IMR-90 (cell line): ENCODE results near the gene PLXNB3. TPM values are rescaled to one million over a fixed set of nuclear protein-coding genes. Genes with fewer than 3 reads are reported as not detected.

ENCODE experiments used
- ATAC-seq: fragments of 200-7000 bp; cut with Tn5 transposase; 2 replicates; pipeline ENCODE4 v1.9.1; 2020; ENCODE audit warnings: low read depth, mild to moderate bottlenecking, moderate library complexity
- BruUV-seq: library from RNA; stranded (reverse); fragments of 400-500 nt; replicated peaks from 2 replicates; lab custom pipeline; 2021; lab: Mats Ljungman, UMichigan
- CTCF ChIA-PET: fragments of 300-600 bp; formaldehyde crosslinking; extraction: SDS; loops from one replicate; lab custom pipeline; 2021; ENCODE audit warnings: antibody characterized with exemption; lab: Yijun Ruan, JAX
- POLR2A ChIA-PET: fragments of 300-600 bp; sonication (Branson Sonifier 250); formaldehyde crosslinking; loops from one replicate; lab custom pipeline; 2022; ENCODE audit warnings: antibody characterized with exemption; ENCODE audit not compliant: unreplicated experiment; lab: Charles Lee
- DNase-seq: peaks from one replicate; pipeline ENCODE4 v3.0.0; 2013
- H2AFZ ChIP-seq: replicated peaks from 2 replicates; pipeline ENCODE3; 2013; ENCODE audit warnings: low read length, mild to moderate bottlenecking; ENCODE audit not compliant: poor library complexity
- H2AK5ac ChIP-seq: 2 replicates; pipeline ENCODE4 v1.6.1; 2013; ENCODE audit warnings: low read depth, low read length, inconsistent platforms
- H2AK9ac ChIP-seq: replicated peaks from 2 replicates; pipeline ENCODE3; 2013; ENCODE audit warnings: mild to moderate bottlenecking, low read depth, low read length, moderate library complexity; ENCODE audit not compliant: poor library complexity
- H2BK120ac ChIP-seq: 2 replicates; pipeline ENCODE4 v1.6.1; 2013; ENCODE audit warnings: low read depth, low read length, inconsistent platforms
- H2BK15ac ChIP-seq: 3 replicates; pipeline ENCODE4 v1.6.1; 2013; ENCODE audit warnings: low read depth, low read length, inconsistent platforms
- H2BK20ac ChIP-seq: 2 replicates; pipeline ENCODE4 v1.6.1; 2013; ENCODE audit warnings: low read depth, mild to moderate bottlenecking, inconsistent platforms, low read length, moderate library complexity
- H2BK5ac ChIP-seq: 2 replicates; pipeline ENCODE4 v1.6.1; 2013; ENCODE audit warnings: mild to moderate bottlenecking, low read depth, low read length, inconsistent platforms; ENCODE audit not compliant: poor library complexity, severe bottlenecking
- H3K14ac ChIP-seq: replicated peaks from 2 replicates; pipeline ENCODE4 v1.6.1; 2013; ENCODE audit warnings: low read depth, low read length, inconsistent platforms
- H3K18ac ChIP-seq: 2 replicates; pipeline ENCODE4 v1.6.1; 2013; ENCODE audit warnings: low read depth, low read length, control low read depth
- H3K23ac ChIP-seq: 2 replicates; pipeline ENCODE4 v1.6.1; 2013; ENCODE audit warnings: low read depth, low read length, inconsistent platforms
- H3K27ac ChIP-seq: 2 replicates; pipeline ENCODE4 v1.5.1; 2013; ENCODE audit warnings: mild to moderate bottlenecking, control low read depth, low read length; ENCODE audit not compliant: insufficient read depth
- H3K27me3 ChIP-seq: 2 replicates; pipeline ENCODE4 v1.6.1; 2013; ENCODE audit warnings: low read length; ENCODE audit not compliant: control insufficient read depth, insufficient read depth
- H3K36me3 ChIP-seq: 2 replicates; pipeline ENCODE4 v1.6.1; 2013; ENCODE audit warnings: low read length, mixed read lengths; ENCODE audit not compliant: control insufficient read depth, insufficient read depth
- H3K4ac ChIP-seq: 2 replicates; pipeline ENCODE4 v1.6.1; 2013; ENCODE audit warnings: low read depth, low read length, inconsistent platforms
- H3K4me1 ChIP-seq: 2 replicates; pipeline ENCODE4 v1.6.1; 2013; ENCODE audit warnings: low read length, mixed read lengths; ENCODE audit not compliant: control insufficient read depth, insufficient read depth
- H3K4me2 ChIP-seq: 2 replicates; pipeline ENCODE4 v1.6.1; 2013; ENCODE audit warnings: low read depth, mild to moderate bottlenecking, control low read depth, low read length, moderate library complexity
- H3K4me3 ChIP-seq: 2 replicates; pipeline ENCODE4 v1.5.1; 2013; ENCODE audit warnings: low read depth, mild to moderate bottlenecking, control low read depth, low read length, moderate library complexity; ENCODE audit not compliant: insufficient read depth
- H3K56ac ChIP-seq: 2 replicates; pipeline ENCODE4 v1.6.1; 2013; ENCODE audit warnings: low read length, inconsistent platforms; ENCODE audit not compliant: insufficient read depth; ENCODE audit errors: extremely low read depth
- H3K79me1 ChIP-seq, 2 experiments: 2 replicates each; pipeline ENCODE4 v1.6.1; 2013; ENCODE audit warnings: low read length in 2 of 2, inconsistent platforms in 1 of 2, low read depth in 1 of 2
- H3K9ac ChIP-seq: 2 replicates; pipeline ENCODE4 v1.6.1; 2013; ENCODE audit warnings: low read depth, low read length, control low read depth
- H3K9me1 ChIP-seq: 2 replicates; pipeline ENCODE4 v1.6.1; 2013; ENCODE audit warnings: low read length, inconsistent platforms; ENCODE audit not compliant: insufficient read depth
- H3K9me3 ChIP-seq: 2 replicates; pipeline ENCODE4 v1.6.1; 2013; ENCODE audit warnings: low read length; ENCODE audit not compliant: control insufficient read depth, insufficient read depth
- H4K20me1 ChIP-seq: 2 replicates; pipeline ENCODE4 v1.6.1; 2013; ENCODE audit warnings: low read length, inconsistent platforms; ENCODE audit not compliant: insufficient read depth
- H4K5ac ChIP-seq: 2 replicates; pipeline ENCODE4 v1.6.1; 2013; ENCODE audit warnings: mild to moderate bottlenecking, low read depth, low read length, control low read depth
- H4K8ac ChIP-seq, 2 experiments: 2 replicates each; pipeline ENCODE4 v1.6.1; 2013; ENCODE audit warnings: low read depth in 2 of 2, low read length in 2 of 2, control low read depth in 1 of 2, inconsistent platforms in 1 of 2
- H4K91ac ChIP-seq: 2 replicates; pipeline ENCODE4 v1.6.1; 2013; ENCODE audit warnings: low read depth, low read length, inconsistent platforms; ENCODE audit not compliant: insufficient read depth
- BHLHE40 ChIP-seq: fragments of 150-350 bp; IDR thresholded peaks from 2 replicates; pipeline ENCODE4 v1.6.1; 2016; ENCODE audit warnings: mild to moderate bottlenecking, low read depth, low read length
- CHD1 ChIP-seq: IDR thresholded peaks from 2 replicates; pipeline ENCODE4 v1.6.1; 2012; ENCODE audit warnings: low read depth, low read length, improper control_type of control experiment
- FOS ChIP-seq: fragments of 150-350 bp; IDR thresholded peaks from 2 replicates; pipeline ENCODE4 v1.6.1; 2016; ENCODE audit warnings: low read depth, low read length
- MXI1 ChIP-seq: IDR thresholded peaks from 2 replicates; pipeline ENCODE4 v1.6.1; 2012; ENCODE audit warnings: low read depth, mild to moderate bottlenecking, low read length, moderate library complexity, borderline replicate concordance
- POLR2A ChIP-seq: IDR thresholded peaks from 2 replicates; pipeline ENCODE4 v1.6.1; 2012; ENCODE audit warnings: mild to moderate bottlenecking, low read depth, low read length
- RAD21 ChIP-seq: IDR thresholded peaks from 2 replicates; pipeline ENCODE4 v1.6.1; 2012; ENCODE audit warnings: low read length, improper control_type of control experiment
- RCOR1 ChIP-seq: IDR thresholded peaks from 2 replicates; pipeline ENCODE4 v1.6.1; 2012; ENCODE audit warnings: mild to moderate bottlenecking, low read length, improper control_type of control experiment; ENCODE audit not compliant: insufficient replicate concordance
- WGBS, 2 experiments: methylation state at CpG; one replicate each; pipeline versions ENCODE4 v1.1.5 to v1.1.7; 2013; ENCODE audit warnings: missing lambda C conversion rate in 2 of 2; ENCODE audit not compliant: insufficient read length in 1 of 2; ENCODE audit errors: extremely low coverage in 2 of 2; 5-methylcytosine and 5-hydroxymethylcytosine counted together
- dilution Hi-C: fragments of 300-500 bp; cut with HindIII; formaldehyde crosslinking; loops from one replicate; pipeline ENCODE4 v1.14.3; 2018; ENCODE audit warnings: low sequenced_read_pairs; ENCODE audit not compliant: unreplicated experiment
- in situ Hi-C: fragments of 300-500 bp; cut with MboI; formaldehyde crosslinking; loops from 3 replicates; pipeline ENCODE4 v1.14.3; 2019; ENCODE audit warnings: low sequenced_read_pairs, inconsistent platforms, mixed read lengths
- intact Hi-C: fragments of 100-400 bp; cut with micrococcal nuclease; formaldehyde crosslinking; loops from 2 replicates; pipeline ENCODE4 v1.10.0; 2022
- polyA plus RNA-seq, 3 experiments: library from polyadenylated mRNA; depleted of rRNA; stranded (reverse); fragments of >200 nt; gene quantifications; 2 replicates each; pipeline ENCODE4 v1.2.3, GENCODE V29; 2012; ENCODE audit warnings: low replicate concordance in 1 of 3
- total RNA-seq: library from RNA; depleted of rRNA; stranded (reverse); fragments of >200 nt; gene quantifications from 2 replicates; pipeline ENCODE4 v1.2.3, GENCODE V29; 2012
- TF ChIP-seq, protein P1 (sequence below): conservative IDR thresholded peaks from 2 replicates; pipeline ENCODE4 v1.5.1; 2012; ENCODE audit warnings: mild to moderate bottlenecking, low read depth, low read length, improper control_type of control experiment

PLXNB3 gene
- total and polyA plus RNA-seq, 2 of the 4 experiments (the other 2 are of a cell fraction) = 0.36 to 22.3 TPM

DNA sequence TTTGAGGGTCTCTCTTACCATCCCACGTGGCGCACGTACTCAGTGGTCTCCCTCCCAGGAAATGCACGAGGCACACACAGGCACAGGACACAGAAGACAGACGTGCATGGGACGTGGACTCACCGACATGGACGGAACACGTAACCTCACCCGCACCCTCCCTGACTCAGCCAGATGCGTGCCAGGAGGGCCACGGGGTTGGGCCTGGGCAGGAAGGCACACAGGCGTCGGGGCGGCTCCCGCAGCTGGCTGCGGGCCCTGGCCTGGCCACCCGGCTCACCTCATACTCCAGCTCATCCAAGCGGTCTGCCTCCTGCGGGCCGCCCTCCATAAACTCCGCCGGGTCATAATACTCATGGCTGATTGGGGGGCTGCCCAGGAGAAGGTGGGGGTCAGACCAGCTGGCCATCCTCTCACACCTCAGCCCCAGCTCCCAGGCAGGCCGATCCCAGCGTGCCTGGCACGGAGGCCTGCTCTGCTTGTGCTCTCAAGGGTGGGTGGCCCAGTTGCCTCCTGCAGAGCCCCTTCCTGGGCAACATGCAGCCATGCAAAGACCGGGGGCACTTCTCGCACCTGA lies 43.0 kb downstream of the PLXNB3 start:
- Histone ChIP-seq H3K9me3 (peaks cover 6% of the 10 kb centered on the region), H3K27me3 (peaks cover 5% of the 10 kb centered on the region), H3K36me3 (no peaks in the 10 kb centered on the region), H3K23ac (no peak overlapping the region), H3K18ac (no peak overlapping the region), H3K4me3 (no peak overlapping the region), H4K5ac (no peak overlapping the region), H2BK15ac (no peak overlapping the region), H2BK5ac (no peak overlapping the region), H3K56ac (no peak overlapping the region), H3K9me1 (no peaks in the 10 kb centered on the region), H2BK120ac (no peak overlapping the region), H3K79me1 (no peaks in the 10 kb centered on the region), H3K4me2 (no peak overlapping the region), H4K20me1 (no peaks in the 10 kb centered on the region), H3K4ac (no peak overlapping the region), H2BK20ac (no peak overlapping the region), H4K91ac (no peak overlapping the region), H2AFZ (peak overlapping the region; percentile 14), H4K8ac (no peak overlapping the region), H2AK5ac (no peak overlapping the region), H3K4me1 (no peaks in the 10 kb centered on the region), H3K27ac (no peak overlapping the region), H3K9ac (no peak overlapping the region), H2AK9ac (no peak overlapping the region), H3K14ac (no peak overlapping the region)
- POLR2A ChIA-PET = no interaction called here
- intact Hi-C loops = no loop called here
- dilution Hi-C loops = no loop called here
- DNase-seq (no peak), ATAC-seq (no peak)
- TF ChIP-seq RAD21 (no peak), RCOR1 (no peak), FOS (no peak), MXI1 (no peak), CHD1 (no peak), BHLHE40 (no peak), POLR2A (no peak)
- TF ChIP-seq, protein P1, sequence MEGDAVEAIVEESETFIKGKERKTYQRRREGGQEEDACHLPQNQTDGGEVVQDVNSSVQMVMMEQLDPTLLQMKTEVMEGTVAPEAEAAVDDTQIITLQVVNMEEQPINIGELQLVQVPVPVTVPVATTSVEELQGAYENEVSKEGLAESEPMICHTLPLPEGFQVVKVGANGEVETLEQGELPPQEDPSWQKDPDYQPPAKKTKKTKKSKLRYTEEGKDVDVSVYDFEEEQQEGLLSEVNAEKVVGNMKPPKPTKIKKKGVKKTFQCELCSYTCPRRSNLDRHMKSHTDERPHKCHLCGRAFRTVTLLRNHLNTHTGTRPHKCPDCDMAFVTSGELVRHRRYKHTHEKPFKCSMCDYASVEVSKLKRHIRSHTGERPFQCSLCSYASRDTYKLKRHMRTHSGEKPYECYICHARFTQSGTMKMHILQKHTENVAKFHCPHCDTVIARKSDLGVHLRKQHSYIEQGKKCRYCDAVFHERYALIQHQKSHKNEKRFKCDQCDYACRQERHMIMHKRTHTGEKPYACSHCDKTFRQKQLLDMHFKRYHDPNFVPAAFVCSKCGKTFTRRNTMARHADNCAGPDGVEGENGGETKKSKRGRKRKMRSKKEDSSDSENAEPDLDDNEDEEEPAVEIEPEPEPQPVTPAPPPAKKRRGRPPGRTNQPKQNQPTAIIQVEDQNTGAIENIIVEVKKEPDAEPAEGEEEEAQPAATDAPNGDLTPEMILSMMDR = no peak
- CTCF ChIA-PET = no interaction called here
- BruUV-seq = no TSS peak
- in situ Hi-C loops = no loop called here
- WGBS, 2 experiments = 87% methylated on average over 7 of the region's 28 CpGs; no CpG with 5 or more reads in 1 of the 2 experiments
